GM13977 (cell line): ENCODE data around the gene FAM98A.

ENCODE experiments used
- DNase-seq: peaks from one replicate; pipeline ENCODE4 v3.0.0; 2012; ENCODE audit warnings: low spot score
- in situ Hi-C: fragments of 300-500 bp; cut with MboI; formaldehyde crosslinking; loops from one replicate; pipeline ENCODE4 v1.12.0; 2022; ENCODE audit warnings: low sequenced_read_pairs, low pct_unique_long_range_greater_than_20kb, mixed read lengths, inconsistent platforms; ENCODE audit not compliant: unreplicated experiment
- TF ChIP-seq, protein P1 (sequence below): IDR thresholded peaks from 2 replicates; pipeline ENCODE4 v1.5.1; 2012; ENCODE audit warnings: mild to moderate bottlenecking, control low read depth; ENCODE audit not compliant: insufficient read depth; ENCODE audit errors: extremely low read depth, missing control alignments

FAM98A gene

GRCh38 chr2:33577084-33577483 is 22.0 kb downstream of the FAM98A start:
- in situ Hi-C loops: loop anchor here (25.0 kb wide), 1 partner anchor 790 kb away; no protein-coding TSS in a partner anchor
- no peak for DNase-seq
- TF ChIP-seq, protein P1, sequence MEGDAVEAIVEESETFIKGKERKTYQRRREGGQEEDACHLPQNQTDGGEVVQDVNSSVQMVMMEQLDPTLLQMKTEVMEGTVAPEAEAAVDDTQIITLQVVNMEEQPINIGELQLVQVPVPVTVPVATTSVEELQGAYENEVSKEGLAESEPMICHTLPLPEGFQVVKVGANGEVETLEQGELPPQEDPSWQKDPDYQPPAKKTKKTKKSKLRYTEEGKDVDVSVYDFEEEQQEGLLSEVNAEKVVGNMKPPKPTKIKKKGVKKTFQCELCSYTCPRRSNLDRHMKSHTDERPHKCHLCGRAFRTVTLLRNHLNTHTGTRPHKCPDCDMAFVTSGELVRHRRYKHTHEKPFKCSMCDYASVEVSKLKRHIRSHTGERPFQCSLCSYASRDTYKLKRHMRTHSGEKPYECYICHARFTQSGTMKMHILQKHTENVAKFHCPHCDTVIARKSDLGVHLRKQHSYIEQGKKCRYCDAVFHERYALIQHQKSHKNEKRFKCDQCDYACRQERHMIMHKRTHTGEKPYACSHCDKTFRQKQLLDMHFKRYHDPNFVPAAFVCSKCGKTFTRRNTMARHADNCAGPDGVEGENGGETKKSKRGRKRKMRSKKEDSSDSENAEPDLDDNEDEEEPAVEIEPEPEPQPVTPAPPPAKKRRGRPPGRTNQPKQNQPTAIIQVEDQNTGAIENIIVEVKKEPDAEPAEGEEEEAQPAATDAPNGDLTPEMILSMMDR: no peak

GRCh38 chr2:33573657-33574056 is 25.4 kb downstream of the FAM98A start:
- no peak for DNase-seq
- in situ Hi-C loops: no loop called here
- TF ChIP-seq, protein P1: no peak

DNA sequence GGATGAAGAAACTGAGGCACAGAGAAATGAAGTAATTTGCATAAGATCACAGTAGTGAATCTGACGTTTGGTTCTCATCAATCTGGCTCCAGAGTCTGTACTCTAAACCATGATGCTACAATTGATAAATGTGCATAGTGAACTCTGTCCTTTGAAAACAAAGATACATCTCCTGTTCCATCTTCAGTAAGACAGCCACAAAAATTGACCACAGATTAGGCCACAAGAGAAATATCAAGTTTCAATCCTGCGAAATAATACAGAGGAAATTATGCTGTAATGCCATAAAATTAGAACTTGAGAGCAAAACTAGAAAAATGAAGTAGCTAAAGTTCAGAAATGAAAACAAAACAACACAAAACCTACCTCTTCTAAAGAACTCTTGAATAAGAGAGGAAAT is 28.4 kb downstream of the FAM98A start:
- TF ChIP-seq, protein P1: no peak
- in situ Hi-C loops: no loop called here
- DNase-seq: no peak

DNA sequence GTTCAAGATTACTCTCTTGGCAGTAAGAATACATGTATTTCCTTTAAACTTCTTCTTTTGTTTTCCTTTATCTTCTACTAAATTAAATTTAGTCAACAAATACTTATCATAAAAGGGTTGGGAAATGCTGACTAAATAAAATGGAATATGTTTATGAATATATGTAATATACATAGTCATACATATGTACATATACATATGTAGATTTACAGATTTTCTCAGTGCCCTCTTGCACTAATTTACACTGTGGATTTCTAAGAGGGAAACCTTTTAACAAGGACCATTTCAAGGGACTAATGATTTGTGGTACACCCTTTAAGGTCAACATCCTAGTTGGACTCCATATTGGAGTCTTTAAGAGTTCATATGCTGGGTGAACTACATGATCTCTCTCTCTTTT is 37.2 kb downstream of the FAM98A start:
- DNase-seq: no peak
- TF ChIP-seq, protein P1: no peak
- in situ Hi-C loops: no loop called here

GRCh38 chr2:33560017-33560416 is 39.1 kb downstream of the FAM98A start:
- TF ChIP-seq, protein P1: no peak
- no peak for DNase-seq
- in situ Hi-C loops: no loop called here

DNA sequence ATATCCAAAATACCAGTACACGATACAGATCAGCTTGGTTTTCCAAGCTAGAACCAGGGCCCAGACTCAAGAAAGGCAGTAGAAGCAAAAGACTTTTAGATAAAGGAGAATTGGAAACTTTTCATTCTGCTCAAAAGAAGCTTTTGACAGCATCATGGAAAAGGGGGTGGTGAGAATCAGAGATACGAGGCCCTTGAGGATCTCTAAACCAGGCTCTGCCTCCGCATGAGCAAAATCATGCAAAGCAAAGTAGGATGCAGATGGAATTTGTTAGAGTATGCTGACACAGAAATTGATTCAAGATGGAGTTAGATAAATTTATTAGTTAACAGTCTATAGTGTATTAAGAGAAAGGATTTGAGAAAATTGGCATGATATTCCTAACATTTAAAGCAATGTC is 39.8 kb downstream of the FAM98A start:
- in situ Hi-C loops: no loop called here
- TF ChIP-seq, protein P1: no peak
- DNase-seq: no peak

DNA sequence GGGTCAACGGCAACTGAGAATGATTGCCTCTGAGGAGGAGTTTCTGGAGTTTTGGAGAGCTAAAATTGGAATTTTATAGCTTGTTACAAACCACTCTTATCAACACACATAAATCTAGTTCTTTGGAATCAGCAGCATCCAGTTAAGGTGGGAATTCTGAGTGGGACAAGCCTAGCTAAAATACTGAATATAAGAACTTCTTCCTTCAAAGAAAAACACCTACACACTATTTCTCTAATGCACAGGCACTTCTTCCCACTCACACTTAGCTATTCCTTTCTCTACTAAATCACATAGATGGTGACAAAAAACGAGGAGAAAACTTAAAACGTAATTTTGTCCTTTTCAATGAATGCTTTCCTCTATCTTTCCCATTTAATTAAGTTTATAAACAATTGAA is 43.4 kb downstream of the FAM98A start:
- no peak for DNase-seq
- TF ChIP-seq, protein P1: no peak
- in situ Hi-C loops: no loop called here
